Skin of body (tissue), 2 donors: ENCODE results near the gene SBF2. TPM values are rescaled to one million over a fixed set of nuclear protein-coding genes. Genes with fewer than 3 reads are reported as not detected.
A peak's percentile ranks its signal among the peaks of the same experiment; 100 is the strongest.
"Not testable (repeated sequence)": the region's sequence is repeated elsewhere in the genome, so short reads cannot be mapped to it uniquely, and the experiment has no call there.

Source experiments
- DNase-seq: peaks from one replicate; lab custom pipeline; 2025; lab: John Stamatoyannopoulos, UW
- total RNA-seq: library from RNA; depleted of rRNA; stranded (reverse); fragments of >200 nt; gene quantifications from one replicate; pipeline ENCODE4 v1.2.3, GENCODE V29; 2014

SBF2 gene
- total RNA-seq, 1 donor from 2014 or later = 62.5 TPM

GRCh38 chr11:10204021-10204420 is 90.0 kb downstream of the SBF2 start:
- no peak for DNase-seq

GRCh38 chr11:10201343-10201742 is 92.7 kb downstream of the SBF2 start:
- DNase-seq = no peak

- no peak for DNase-seq
Observed at GRCh38 chr11:10197091-10197490, 96.9 kb downstream of the SBF2 start.

- no peak for DNase-seq
Observed at GRCh38 chr11:10192036-10192435, 102.0 kb downstream of the SBF2 start.

- no peak for DNase-seq
Observed at GRCh38 chr11:10181811-10182210, 112.2 kb downstream of the SBF2 start.

GRCh38 chr11:10164621-10165020 is 129.4 kb downstream of the SBF2 start:
- DNase-seq = no peak

GRCh38 chr11:10162222-10162621 is 131.8 kb downstream of the SBF2 start:
- no peak for DNase-seq

GRCh38 chr11:10160350-10160749 is 133.7 kb downstream of the SBF2 start:
- DNase-seq = no peak

GRCh38 chr11:10158461-10158860 is 135.6 kb downstream of the SBF2 start:
- no peak for DNase-seq

GRCh38 chr11:10155793-10156490 is 138.1 kb downstream of the SBF2 start:
- no peak for DNase-seq

GRCh38 chr11:10150800-10151199 is 143.2 kb downstream of the SBF2 start:
- DNase-seq = no peak

GRCh38 chr11:10149553-10149952 is 144.5 kb downstream of the SBF2 start:
- DNase-seq = no peak

- no peak for DNase-seq
Observed at GRCh38 chr11:10147195-10147594, 146.8 kb downstream of the SBF2 start.

GRCh38 chr11:10144954-10145353 is 149.1 kb downstream of the SBF2 start:
- no peak for DNase-seq

GRCh38 chr11:10139656-10140055 is 154.4 kb downstream of the SBF2 start:
- peak; percentile 14 for DNase-seq

- no peak for DNase-seq
Observed at GRCh38 chr11:10139143-10139542, 154.9 kb downstream of the SBF2 start.

GRCh38 chr11:10134975-10135481 is 159.0 kb downstream of the SBF2 start:
- no peak for DNase-seq

GRCh38 chr11:10134226-10134625 is 159.8 kb downstream of the SBF2 start:
- not testable (repeated sequence) for DNase-seq

- not testable (repeated sequence) for DNase-seq
Observed at GRCh38 chr11:10133251-10133650, 160.8 kb downstream of the SBF2 start.

- no peak for DNase-seq
Observed at GRCh38 chr11:10130875-10131274, 163.1 kb downstream of the SBF2 start.

GRCh38 chr11:10129184-10129583 is 164.8 kb downstream of the SBF2 start:
- not testable (repeated sequence) for DNase-seq

- DNase-seq = no peak
Observed at GRCh38 chr11:10125522-10126133, 168.4 kb downstream of the SBF2 start.
